ENCODE data around the gene ABCG4.

DNA sequence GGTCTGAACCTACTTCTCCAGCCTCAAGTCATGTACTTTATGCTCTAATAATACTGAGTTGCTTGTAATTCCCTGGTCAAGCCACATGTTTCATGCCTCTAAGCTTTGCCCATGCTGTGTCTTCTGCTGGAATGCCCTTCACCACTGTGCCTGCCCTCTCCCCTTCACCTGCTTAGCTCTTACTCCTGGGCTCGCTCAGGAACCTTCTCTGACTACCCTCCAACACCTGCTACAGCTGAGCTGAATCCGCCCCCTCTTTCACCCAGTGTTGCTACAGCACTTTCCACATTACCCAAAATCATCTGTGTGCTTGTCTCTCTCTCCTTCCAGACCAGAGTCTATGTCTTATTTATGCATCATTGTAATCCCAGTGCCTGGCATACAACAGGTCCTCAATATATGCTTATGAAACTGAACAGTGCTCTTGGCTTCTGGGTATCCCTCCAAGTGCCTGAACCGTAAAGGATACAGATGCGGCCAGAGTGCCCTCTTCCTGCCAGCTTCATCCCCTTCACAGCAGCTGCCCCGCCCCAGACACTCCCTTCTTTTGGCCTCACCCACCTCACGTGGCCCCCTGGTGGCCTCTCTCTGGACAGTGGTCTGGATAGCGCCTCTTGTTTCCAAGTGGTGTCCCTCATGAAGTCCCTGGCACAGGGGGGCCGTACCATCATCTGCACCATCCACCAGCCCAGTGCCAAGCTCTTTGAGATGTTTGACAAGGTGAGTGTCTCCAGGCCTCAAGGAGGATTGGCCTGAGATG is 7.1 kb downstream of the ABCG4 start:
- no peak for TF ChIP-seq EZH2 (IDR thresholded peaks at IDR 0.05; ENCODE audit: borderline replicate concordance, low read length)
- TF ChIP-seq, protein P1, sequence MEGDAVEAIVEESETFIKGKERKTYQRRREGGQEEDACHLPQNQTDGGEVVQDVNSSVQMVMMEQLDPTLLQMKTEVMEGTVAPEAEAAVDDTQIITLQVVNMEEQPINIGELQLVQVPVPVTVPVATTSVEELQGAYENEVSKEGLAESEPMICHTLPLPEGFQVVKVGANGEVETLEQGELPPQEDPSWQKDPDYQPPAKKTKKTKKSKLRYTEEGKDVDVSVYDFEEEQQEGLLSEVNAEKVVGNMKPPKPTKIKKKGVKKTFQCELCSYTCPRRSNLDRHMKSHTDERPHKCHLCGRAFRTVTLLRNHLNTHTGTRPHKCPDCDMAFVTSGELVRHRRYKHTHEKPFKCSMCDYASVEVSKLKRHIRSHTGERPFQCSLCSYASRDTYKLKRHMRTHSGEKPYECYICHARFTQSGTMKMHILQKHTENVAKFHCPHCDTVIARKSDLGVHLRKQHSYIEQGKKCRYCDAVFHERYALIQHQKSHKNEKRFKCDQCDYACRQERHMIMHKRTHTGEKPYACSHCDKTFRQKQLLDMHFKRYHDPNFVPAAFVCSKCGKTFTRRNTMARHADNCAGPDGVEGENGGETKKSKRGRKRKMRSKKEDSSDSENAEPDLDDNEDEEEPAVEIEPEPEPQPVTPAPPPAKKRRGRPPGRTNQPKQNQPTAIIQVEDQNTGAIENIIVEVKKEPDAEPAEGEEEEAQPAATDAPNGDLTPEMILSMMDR (conservative IDR thresholded peaks at IDR 0.05 in 1 of 2, IDR thresholded peaks at IDR 0.05 in 1 of 2; ENCODE audit: extremely low read depth in 1 of 2, insufficient read depth in 1 of 2, low read depth in 1 of 2, low read length in 2 of 2), result no peak

Data from mammary epithelial cell (primary cell).